ENCODE measurements around the gene SLC35E1.

SLC35E1 gene

GRCh38 chr19:16603090-16603489, 30.9 kb upstream of the SLC35E1 start:
- TF ChIP-seq CTCF (IDR thresholded peaks at IDR 0.05; ENCODE audit: low read depth, low read length, missing control alignments) = no peak
- Histone ChIP-seq H3K36me3 (replicated peaks) (no peaks in the 10 kb centered on the region), H3K27me3 (replicated peaks) (no peaks in the 10 kb centered on the region), H3K27ac (no peak overlapping the region), H3K4me3 (ENCODE audit: low read depth, low read length) (no peak overlapping the region)
- no peak for DNase-seq
- in situ Hi-C loops (cut with HindIII; ENCODE audit: low pct_ligation_motif_present, low sequenced_read_pairs) = no loop called here

- no peak overlapping the region for H3K4me3 ChIP-seq (ENCODE audit: low read depth, low read length)
- TF ChIP-seq CTCF (IDR thresholded peaks at IDR 0.05; ENCODE audit: low read depth, low read length, missing control alignments) = no peak
- DNase-seq = no peak
- no peaks in the 10 kb centered on the region for H3K36me3 ChIP-seq (replicated peaks)
- H3K27ac ChIP-seq = no peak overlapping the region
- no peaks in the 10 kb centered on the region for H3K27me3 ChIP-seq (replicated peaks)
- in situ Hi-C loops (cut with HindIII; ENCODE audit: low pct_ligation_motif_present, low sequenced_read_pairs) = no loop called here
Observed at GRCh38 chr19:16601378-16602052, 29.3 kb upstream of the SLC35E1 start.

- Histone ChIP-seq H3K36me3 (replicated peaks) (no peaks in the 10 kb centered on the region), H3K4me3 (ENCODE audit: low read depth, low read length) (no peak overlapping the region), H3K27me3 (replicated peaks) (no peaks in the 10 kb centered on the region), H3K27ac (no peak overlapping the region)
- in situ Hi-C loops (cut with HindIII; ENCODE audit: low pct_ligation_motif_present, low sequenced_read_pairs) = no loop called here
- DNase-seq = no peak
- TF ChIP-seq CTCF (IDR thresholded peaks at IDR 0.05; ENCODE audit: low read depth, low read length, missing control alignments) = no peak
Observed at GRCh38 chr19:16600824-16601223, 28.6 kb upstream of the SLC35E1 start.

GRCh38 chr19:16599655-16600346, 27.6 kb upstream of the SLC35E1 start:
- Histone ChIP-seq H3K27me3 (replicated peaks) (no peaks in the 10 kb centered on the region), H3K27ac (no peak overlapping the region), H3K4me3 (ENCODE audit: low read depth, low read length) (no peak overlapping the region), H3K36me3 (replicated peaks) (no peaks in the 10 kb centered on the region)
- TF ChIP-seq CTCF (IDR thresholded peaks at IDR 0.05; ENCODE audit: low read depth, low read length, missing control alignments) = no peak
- DNase-seq = no peak
- in situ Hi-C loops (cut with HindIII; ENCODE audit: low pct_ligation_motif_present, low sequenced_read_pairs) = no loop called here

- in situ Hi-C loops (cut with HindIII; ENCODE audit: low pct_ligation_motif_present, low sequenced_read_pairs) = no loop called here
- H3K4me3 ChIP-seq (ENCODE audit: low read depth, low read length) = no peak overlapping the region
- H3K27me3 ChIP-seq (replicated peaks) = no peaks in the 10 kb centered on the region
- no peaks in the 10 kb centered on the region for H3K36me3 ChIP-seq (replicated peaks)
- H3K27ac ChIP-seq = no peak overlapping the region
- no peak for DNase-seq
- no peak for TF ChIP-seq CTCF (IDR thresholded peaks at IDR 0.05; ENCODE audit: low read depth, low read length, missing control alignments)
Observed at GRCh38 chr19:16598848-16599247, 26.6 kb upstream of the SLC35E1 start.
